B cell (primary cell): Measurements from ENCODE around the gene AFG1L. TPM values are rescaled to one million over a fixed set of nuclear protein-coding genes. Genes with fewer than 3 reads are reported as not detected.

Experiments
- ATAC-seq: fragments of 200-7000 bp; cut with Tn5 transposase; one replicate; pipeline ENCODE4 v1.10.0; 2021; ENCODE audit warnings: low read depth, mild to moderate bottlenecking, moderate number of reproducible peaks, moderate library complexity
- CTCF ChIA-PET: fragments of 350-600 bp; sonication (Branson Sonifier 250); formaldehyde crosslinking; loops from one replicate; lab custom pipeline; 2021; ENCODE audit warnings: antibody characterized with exemption, inconsistent platforms; lab: Charles Lee
- POLR2A ChIA-PET: fragments of 350-600 bp; sonication (Branson Sonifier 250); formaldehyde crosslinking; loops from one replicate; lab custom pipeline; 2021; ENCODE audit warnings: antibody characterized with exemption; lab: Charles Lee
- DNase-seq: peaks from one replicate; pipeline ENCODE4 v3.0.0; 2013
- H2AFZ ChIP-seq: 2 replicates; pipeline ENCODE4 v1.6.1; 2012; ENCODE audit warnings: mild to moderate bottlenecking, low read depth, low read length; ENCODE audit not compliant: insufficient read depth, poor library complexity, severe bottlenecking
- H3K27ac ChIP-seq, 2 donors: 1 replicate in 1 of 2; 2 replicates in 1 of 2; pipeline ENCODE4 v1.5.1; 2012 to 2013; ENCODE audit warnings: low read length in 2 of 2, mild to moderate bottlenecking in 2 of 2, moderate library complexity in 1 of 2
- H3K27me3 ChIP-seq, 4 experiments: fragments of 200-600 bp in 1 of 4; sonication (generic) in 1 of 4; replicated peaks in 1 of 4; 1 replicate in 2 of 4; 2 replicates in 2 of 4; pipeline versions ENCODE4 v1.6.1 to v1.7.0; 2013 to 2016; ENCODE audit warnings: low read length in 3 of 4, mild to moderate bottlenecking in 2 of 4, mixed read lengths in 1 of 4, moderate library complexity in 1 of 4; ENCODE audit not compliant: insufficient read depth in 4 of 4, control insufficient read depth in 3 of 4; ENCODE audit errors: control extremely low read depth in 1 of 4
- H3K36me3 ChIP-seq, 2 experiments: replicated peaks in 1 of 2; 1 replicate in 1 of 2; 2 replicates in 1 of 2; pipeline versions ENCODE4 v1.6.1 to v1.7.1; 2013; ENCODE audit warnings: low read length in 1 of 2; ENCODE audit not compliant: insufficient read depth in 2 of 2, control insufficient read depth in 1 of 2; ENCODE audit errors: control extremely low read depth in 1 of 2, extremely low read depth in 1 of 2
- H3K4me1 ChIP-seq, 2 donors: fragments of 200-600 bp in 1 of 2; sonication (generic) in 1 of 2; 1 replicate in 1 of 2; 2 replicates in 1 of 2; pipeline versions ENCODE4 v1.5.1 to v1.6.1; 2013 to 2017; ENCODE audit warnings: low read length in 2 of 2; ENCODE audit not compliant: control insufficient read depth in 2 of 2, insufficient read depth in 2 of 2
- H3K4me2 ChIP-seq: replicated peaks from 2 replicates; pipeline ENCODE3; 2012; ENCODE audit warnings: mild to moderate bottlenecking, low read depth, low read length; ENCODE audit not compliant: poor library complexity, severe bottlenecking
- H3K4me3 ChIP-seq, 5 experiments: fragments of 200-600 bp in 1 of 5; sonication (generic) in 1 of 5; 1 replicate in 3 of 5; 2 replicates in 2 of 5; pipeline versions ENCODE4 v1.5.1 to v1.7.0; 2011 to 2016; ENCODE audit warnings: low read length in 4 of 5, mild to moderate bottlenecking in 4 of 5, low read depth in 2 of 5, control low read depth in 1 of 5, moderate library complexity in 1 of 5; ENCODE audit not compliant: insufficient read depth in 1 of 5; ENCODE audit errors: control extremely low read depth in 1 of 5, extremely low read depth in 1 of 5
- H3K79me2 ChIP-seq: fragments of 200-600 bp; sonication (generic); one replicate; pipeline ENCODE4 v1.6.0; 2016; ENCODE audit warnings: low read length; ENCODE audit not compliant: control insufficient read depth, insufficient read depth
- H3K9ac ChIP-seq: fragments of 200-600 bp; sonication (generic); 2 replicates; pipeline ENCODE4 v1.6.1; 2017; ENCODE audit warnings: mild to moderate bottlenecking, low read length, moderate library complexity
- H3K9me3 ChIP-seq, 3 donors: one replicate each; pipeline versions ENCODE4 v1.6.1 to v1.7.1; 2013; ENCODE audit warnings: low read length in 2 of 3; ENCODE audit not compliant: control insufficient read depth in 2 of 3, insufficient read depth in 1 of 3; ENCODE audit errors: control extremely low read depth in 1 of 3
- H4K20me1 ChIP-seq: 2 replicates; pipeline ENCODE4 v1.6.0; 2012; ENCODE audit warnings: mild to moderate bottlenecking, low read length; ENCODE audit not compliant: insufficient read depth, control insufficient read depth, poor library complexity, severe bottlenecking
- H3K27ac Mint-ChIP-seq: one replicate; pipeline ENCODE4 v1.8.0; 2021; ENCODE audit warnings: mixed read lengths
- H3K27me3 Mint-ChIP-seq: one replicate; pipeline ENCODE4 v1.8.0; 2021; ENCODE audit warnings: mixed read lengths
- H3K4me1 Mint-ChIP-seq: one replicate; pipeline ENCODE4 v1.8.0; 2021; ENCODE audit warnings: mixed read lengths
- H3K4me3 Mint-ChIP-seq: one replicate; pipeline ENCODE4 v1.8.0; 2021; ENCODE audit warnings: mixed read lengths
- H3K9me3 Mint-ChIP-seq: one replicate; pipeline ENCODE4 v1.8.0; 2022; ENCODE audit warnings: mixed read lengths; ENCODE audit not compliant: insufficient read depth
- EZH2 ChIP-seq: IDR thresholded peaks from 2 replicates; pipeline ENCODE4 v1.6.1; 2012; ENCODE audit warnings: borderline replicate concordance, low read depth, mild to moderate bottlenecking, moderate library complexity, low read length; ENCODE audit not compliant: insufficient read depth, poor library complexity, severe bottlenecking
- WGBS: methylation state at CpG from one replicate; pipeline ENCODE4 v1.1.5; 2013; ENCODE audit warnings: missing lambda C conversion rate; ENCODE audit not compliant: insufficient coverage; 5-methylcytosine and 5-hydroxymethylcytosine counted together
- intact Hi-C: fragments of 100-400 bp; cut with micrococcal nuclease; formaldehyde crosslinking; loops from one replicate; pipeline ENCODE4 v1.10.0; 2022
- polyA plus RNA-seq: library from polyadenylated mRNA; depleted of rRNA; stranded (reverse); fragments of >200 nt; gene quantifications from 2 replicates; pipeline ENCODE4 v1.2.3, GENCODE V29; 2012
- total RNA-seq, 2 donors: library from RNA; stranded (reverse); fragments of 120-200 nt in 1 of 2; gene quantifications; 1 replicate in 1 of 2; 2 replicates in 1 of 2; pipeline versions ENCODE4 v1.2.3 to v1.2.4, GENCODE V29; 2013 to 2022
- TF ChIP-seq, protein P1 (sequence below): fragments of 200-600 bp; IDR thresholded peaks from one replicate; pipeline ENCODE4 v1.8.0; 2022; ENCODE audit warnings: antibody characterized with exemption, mild to moderate bottlenecking

The AFG1L gene
- total and polyA plus RNA-seq, 2 donors (not counting 1 experiment from before 2014, with no cell fraction given) = 1.8 to 14.2 TPM

DNA sequence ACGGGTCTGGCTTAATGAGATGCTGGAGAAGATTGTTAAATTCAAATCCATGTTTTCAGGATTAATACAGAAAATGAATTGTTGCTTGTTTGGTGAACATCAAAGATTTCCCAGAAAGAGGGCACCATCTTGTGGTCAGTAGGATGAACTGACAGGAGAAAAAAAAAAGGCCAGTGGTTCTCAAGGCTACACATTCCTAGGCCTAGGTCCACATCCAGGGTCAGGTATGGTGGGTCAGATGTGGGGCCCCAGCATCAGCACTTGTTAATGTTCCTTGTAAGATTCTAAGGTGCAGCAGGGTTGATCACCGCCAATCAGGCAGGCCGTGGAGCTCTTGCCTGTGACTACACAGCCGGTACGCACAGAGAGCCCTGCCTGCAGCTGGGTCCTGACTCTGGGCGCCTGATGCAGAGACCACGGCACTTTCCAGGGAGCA, 231.9 kb downstream of the AFG1L start:
- Histone ChIP-seq H3K36me3 (peaks cover 0 to 2% of the 10 kb centered on the region in 2 experiments), H3K79me2 (no peaks in the 10 kb centered on the region), H4K20me1 (no peaks in the 10 kb centered on the region), H3K4me2 (no peak overlapping the region), H3K27ac (no peak overlapping the region), H3K27me3 (no peaks in the 10 kb centered on the region), H3K9me3 (no peaks in the 10 kb centered on the region), H3K4me1 (no peaks in the 10 kb centered on the region), H2AFZ (no peak overlapping the region), H3K9ac (no peak overlapping the region), H3K4me3 (no peak overlapping the region)
- no peak for TF ChIP-seq EZH2
- TF ChIP-seq, protein P1, sequence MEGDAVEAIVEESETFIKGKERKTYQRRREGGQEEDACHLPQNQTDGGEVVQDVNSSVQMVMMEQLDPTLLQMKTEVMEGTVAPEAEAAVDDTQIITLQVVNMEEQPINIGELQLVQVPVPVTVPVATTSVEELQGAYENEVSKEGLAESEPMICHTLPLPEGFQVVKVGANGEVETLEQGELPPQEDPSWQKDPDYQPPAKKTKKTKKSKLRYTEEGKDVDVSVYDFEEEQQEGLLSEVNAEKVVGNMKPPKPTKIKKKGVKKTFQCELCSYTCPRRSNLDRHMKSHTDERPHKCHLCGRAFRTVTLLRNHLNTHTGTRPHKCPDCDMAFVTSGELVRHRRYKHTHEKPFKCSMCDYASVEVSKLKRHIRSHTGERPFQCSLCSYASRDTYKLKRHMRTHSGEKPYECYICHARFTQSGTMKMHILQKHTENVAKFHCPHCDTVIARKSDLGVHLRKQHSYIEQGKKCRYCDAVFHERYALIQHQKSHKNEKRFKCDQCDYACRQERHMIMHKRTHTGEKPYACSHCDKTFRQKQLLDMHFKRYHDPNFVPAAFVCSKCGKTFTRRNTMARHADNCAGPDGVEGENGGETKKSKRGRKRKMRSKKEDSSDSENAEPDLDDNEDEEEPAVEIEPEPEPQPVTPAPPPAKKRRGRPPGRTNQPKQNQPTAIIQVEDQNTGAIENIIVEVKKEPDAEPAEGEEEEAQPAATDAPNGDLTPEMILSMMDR = peak; percentile 86
- Mint-ChIP-seq H3K4me3 (no peak overlapping the region), H3K4me1 (no peaks in the 10 kb centered on the region), H3K9me3 (no peaks in the 10 kb centered on the region), H3K27me3 (no peaks in the 10 kb centered on the region), H3K27ac (no peak overlapping the region)
- ATAC-seq (peak; percentile 49), DNase-seq (peak; percentile 63)
- 80% methylated on average over 7 of the region's 7 CpGs for WGBS
- ChIA-PET POLR2A (no interaction called here), CTCF (interaction anchor here (0.5 to 2.7 kb wide), 9 partner anchors 19 to 623 kb away, joined by 3 to 36 read pairs (median 3); no protein-coding TSS in a partner anchor)
- intact Hi-C loops = loop anchor here (1.0 to 5.0 kb wide), 3 partner anchors 413 to 851 kb away; no protein-coding TSS in a partner anchor

DNA sequence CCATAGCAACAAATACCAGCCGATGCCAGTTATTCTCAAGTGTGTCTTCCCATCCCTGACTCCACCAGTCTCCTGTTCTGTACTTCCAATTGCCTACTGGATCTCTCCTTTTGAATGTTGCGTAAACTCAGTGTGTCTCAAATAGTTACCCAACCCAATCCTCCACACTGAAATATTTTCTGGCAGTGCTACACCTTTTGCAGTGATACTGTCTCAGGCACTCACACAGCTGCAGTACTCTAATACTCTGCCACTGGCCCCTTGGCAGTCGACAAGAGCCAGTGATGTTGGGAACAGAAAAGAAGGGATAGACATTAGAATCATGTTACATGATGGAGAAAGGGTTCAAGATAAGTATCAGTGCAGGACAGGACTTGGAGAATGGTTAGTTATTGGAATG, 234.0 kb downstream of the AFG1L start:
- Histone ChIP-seq H3K36me3 (no peaks in the 10 kb centered on the region), H3K4me3 (no peak overlapping the region), H4K20me1 (no peaks in the 10 kb centered on the region), H2AFZ (no peak overlapping the region), H3K4me2 (no peak overlapping the region), H3K4me1 (no peaks in the 10 kb centered on the region), H3K9ac (no peak overlapping the region), H3K27me3 (no peaks in the 10 kb centered on the region), H3K9me3 (no peaks in the 10 kb centered on the region), H3K79me2 (no peaks in the 10 kb centered on the region), H3K27ac (no peak overlapping the region)
- ATAC-seq (no peak), DNase-seq (no peak)
- 67% methylated on average over 3 of the region's 3 CpGs for WGBS
- H3K27ac Mint-ChIP-seq = no peak overlapping the region
- CTCF ChIA-PET = interaction anchor here (0.5 to 2.7 kb wide), 4 partner anchors 24 to 525 kb away, joined by 3 to 36 read pairs (median 4); no protein-coding TSS in a partner anchor
- no peak for TF ChIP-seq EZH2
- TF ChIP-seq, protein P1 = no peak
- no peak overlapping the region for H3K4me3 Mint-ChIP-seq
- POLR2A ChIA-PET = no interaction called here
- no peaks in the 10 kb centered on the region for H3K4me1 Mint-ChIP-seq
- intact Hi-C loops = loop anchor here (5.0 kb wide), 1 partner anchor 547 kb away; no protein-coding TSS in a partner anchor
- no peaks in the 10 kb centered on the region for H3K9me3 Mint-ChIP-seq
- no peaks in the 10 kb centered on the region for H3K27me3 Mint-ChIP-seq
